Ectodermal cell (in vitro differentiated cells): ENCODE results near the gene FMO4.
"Not testable (repeated sequence)": the region's sequence is repeated elsewhere in the genome, so short reads cannot be mapped to it uniquely, and the experiment has no call there.

ENCODE experiments used
- H3K27ac ChIP-seq: 2 replicates; pipeline ENCODE4 v1.7.0; 2013; ENCODE audit warnings: mild to moderate bottlenecking, low read depth, low read length; ENCODE audit not compliant: insufficient read depth, poor library complexity, severe bottlenecking
- H3K27me3 ChIP-seq: 2 replicates; pipeline ENCODE4 v1.7.0; 2013; ENCODE audit warnings: mild to moderate bottlenecking, low read length; ENCODE audit not compliant: insufficient read depth, control insufficient read depth, poor library complexity, severe bottlenecking
- H3K36me3 ChIP-seq: one replicate; pipeline ENCODE4 v1.7.0; 2013; ENCODE audit warnings: low read length; ENCODE audit not compliant: control insufficient read depth, insufficient read depth
- H3K4me1 ChIP-seq: one replicate; pipeline ENCODE4 v1.7.0; 2013; ENCODE audit warnings: low read length; ENCODE audit not compliant: control insufficient read depth, insufficient read depth
- H3K4me3 ChIP-seq: 2 replicates; pipeline ENCODE4 v1.7.0; 2013; ENCODE audit warnings: low read depth, low read length, control low read depth; ENCODE audit not compliant: insufficient read depth
- H3K9me3 ChIP-seq: 2 replicates; pipeline ENCODE4 v1.7.0; 2013; ENCODE audit warnings: mild to moderate bottlenecking, low read length, moderate library complexity; ENCODE audit not compliant: control insufficient read depth
- WGBS, 2 experiments: methylation state at CpG; one replicate each; pipeline ENCODE4 v1.1.7; 2013; ENCODE audit warnings: missing lambda C conversion rate in 2 of 2; 5-methylcytosine and 5-hydroxymethylcytosine counted together

The FMO4 gene

GRCh38 chr1:171313319-171313834 lies 606 bp upstream of the FMO4 start:
- no peaks in the 10 kb centered on the region for H3K9me3 ChIP-seq
- H3K4me3 ChIP-seq, result no peak overlapping the region
- H3K36me3 ChIP-seq, result no peaks in the 10 kb centered on the region
- no peaks in the 10 kb centered on the region for H3K27me3 ChIP-seq
- peaks cover 6% of the 10 kb centered on the region for H3K4me1 ChIP-seq
- 21 to 71% methylated on average over 1 of the region's 1 CpG for WGBS, 2 experiments
- H3K27ac ChIP-seq, result no peak overlapping the region

- Histone ChIP-seq H3K9me3 (no peaks in the 10 kb centered on the region), H3K36me3 (no peaks in the 10 kb centered on the region), H3K4me3 (no peak overlapping the region), H3K27ac (no peak overlapping the region), H3K27me3 (no peaks in the 10 kb centered on the region), H3K4me1 (no peaks in the 10 kb centered on the region)
- WGBS, 2 experiments, result 91 to 95% methylated on average over 7 of the region's 7 CpGs
Measured at GRCh38 chr1:171329251-171329650, 15.3 kb downstream of the FMO4 start.

GRCh38 chr1:171334024-171334640 lies 20.1 kb downstream of the FMO4 start:
- Histone ChIP-seq H3K4me1 (no peaks in the 10 kb centered on the region), H3K27me3 (no peaks in the 10 kb centered on the region), H3K27ac (no peak overlapping the region), H3K36me3 (no peaks in the 10 kb centered on the region), H3K4me3 (no peak overlapping the region), H3K9me3 (no peaks in the 10 kb centered on the region)
- 92 to 100% methylated on average over 1 of the region's 1 CpG for WGBS, 2 experiments

GRCh38 chr1:171335964-171336363 lies 22.0 kb downstream of the FMO4 start:
- Histone ChIP-seq H3K4me3 (no peak overlapping the region), H3K27me3 (no peaks in the 10 kb centered on the region), H3K9me3 (no peaks in the 10 kb centered on the region), H3K36me3 (no peaks in the 10 kb centered on the region), H3K4me1 (no peaks in the 10 kb centered on the region), H3K27ac (no peak overlapping the region)
- WGBS, 2 experiments, result 60 to 70% methylated on average over 1 of the region's 1 CpG

- not testable (repeated sequence) for H3K4me1 ChIP-seq, H3K9me3 ChIP-seq, H3K36me3 ChIP-seq, H3K27me3 ChIP-seq, H3K27ac ChIP-seq, H3K4me3 ChIP-seq
- WGBS, 2 experiments, result 83 to 89% methylated on average over 6 of the region's 6 CpGs
Measured at GRCh38 chr1:171339345-171339744, 25.4 kb downstream of the FMO4 start.

GRCh38 chr1:171343727-171344472 lies 29.9 kb downstream of the FMO4 start:
- 88 to 91% methylated on average over 5 of the region's 5 CpGs for WGBS, 2 experiments
- H3K27ac ChIP-seq, result no peak overlapping the region
- H3K4me1 ChIP-seq, result no peaks in the 10 kb centered on the region
- no peaks in the 10 kb centered on the region for H3K36me3 ChIP-seq
- no peaks in the 10 kb centered on the region for H3K9me3 ChIP-seq
- H3K4me3 ChIP-seq, result no peak overlapping the region
- H3K27me3 ChIP-seq, result no peaks in the 10 kb centered on the region

- Histone ChIP-seq H3K4me1 (no peaks in the 10 kb centered on the region), H3K9me3 (no peaks in the 10 kb centered on the region), H3K36me3 (no peaks in the 10 kb centered on the region), H3K27ac (no peak overlapping the region), H3K27me3 (no peaks in the 10 kb centered on the region), H3K4me3 (no peak overlapping the region)
- WGBS, 2 experiments, result 95 to 96% methylated on average over 6 of the region's 6 CpGs
Measured at GRCh38 chr1:171344473-171344820, 30.5 kb downstream of the FMO4 start.

- Histone ChIP-seq H3K4me3 (no peak overlapping the region), H3K9me3 (no peaks in the 10 kb centered on the region), H3K27ac (no peak overlapping the region), H3K27me3 (no peaks in the 10 kb centered on the region), H3K36me3 (no peaks in the 10 kb centered on the region), H3K4me1 (no peaks in the 10 kb centered on the region)
Measured at GRCh38 chr1:171345536-171345935, 31.6 kb downstream of the FMO4 start.

- H3K36me3 ChIP-seq, result no peaks in the 10 kb centered on the region
- whole genome bisulfite sequencing, 2 experiments, result 97 to 100% methylated on average over 1 of the region's 1 CpG
- no peaks in the 10 kb centered on the region for H3K9me3 ChIP-seq
- H3K27ac ChIP-seq, result no peak overlapping the region
- no peak overlapping the region for H3K4me3 ChIP-seq
- H3K4me1 ChIP-seq, result no peaks in the 10 kb centered on the region
- H3K27me3 ChIP-seq, result no peaks in the 10 kb centered on the region
Measured at GRCh38 chr1:171346881-171347280, 32.9 kb downstream of the FMO4 start.

- no peak overlapping the region for H3K27ac ChIP-seq
- H3K9me3 ChIP-seq, result no peaks in the 10 kb centered on the region
- H3K36me3 ChIP-seq, result no peaks in the 10 kb centered on the region
- no peaks in the 10 kb centered on the region for H3K4me1 ChIP-seq
- no peaks in the 10 kb centered on the region for H3K27me3 ChIP-seq
- H3K4me3 ChIP-seq, result no peak overlapping the region
Measured at GRCh38 chr1:171350594-171350993, 36.6 kb downstream of the FMO4 start.
